Esophagus muscularis mucosa (tissue), 4 donors: ENCODE data around the gene CDON. TPM values are rescaled to one million over a fixed set of nuclear protein-coding genes. Genes with fewer than 3 reads are reported as not detected.

Source experiments
- DNase-seq: peaks from one replicate; pipeline ENCODE4 v3.0.0-alpha.2; 2017; ENCODE audit errors: extremely low spot score
- H3K27ac ChIP-seq, 4 donors: fragments of 200-600 bp; sonication (generic); replicated peaks in 1 of 4; 1 replicate in 3 of 4; 2 replicates in 1 of 4; pipeline ENCODE4 v1.5.1; 2016 to 2019; ENCODE audit warnings: mild to moderate bottlenecking in 1 of 4
- H3K27me3 ChIP-seq, 4 donors: fragments of 200-600 bp; sonication (generic); one replicate each; pipeline versions ENCODE4 v1.5.1 to v1.6.0; 2016 to 2019
- H3K36me3 ChIP-seq, 4 donors: fragments of 200-600 bp; sonication (generic); one replicate each; pipeline ENCODE4 v1.5.1; 2016 to 2019
- H3K4me1 ChIP-seq, 4 donors: fragments of 200-600 bp; sonication (generic); one replicate each; pipeline ENCODE4 v1.5.1; 2016 to 2019
- H3K4me3 ChIP-seq, 4 donors: fragments of 200-600 bp; sonication (generic); 1 replicate in 2 of 4; 2 replicates in 2 of 4; pipeline ENCODE4 v1.5.1; 2016 to 2019; ENCODE audit warnings: mild to moderate bottlenecking in 4 of 4, moderate library complexity in 1 of 4
- H3K9me3 ChIP-seq, 4 donors: fragments of 200-600 bp; sonication (generic); 1 replicate in 3 of 4; 2 replicates in 1 of 4; pipeline ENCODE4 v1.5.1; 2016 to 2019
- CTCF ChIP-seq, 3 experiments: fragments of 200-600 bp in 2 of 3; fragments of 450-650 bp in 1 of 3; sonication (generic) in 2 of 3; IDR thresholded peaks; one replicate each; pipeline ENCODE4 v1.5.1; 2017 to 2019; ENCODE audit warnings: antibody characterized with exemption in 3 of 3, mild to moderate bottlenecking in 2 of 3, moderate library complexity in 1 of 3
- EP300 ChIP-seq: sonication (generic); formaldehyde crosslinking; IDR thresholded peaks from one replicate; pipeline ENCODE4 v1.6.1; 2017; ENCODE audit warnings: antibody characterized with exemption
- POLR2A ChIP-seq: fragments of 450-650 bp; IDR thresholded peaks from one replicate; pipeline ENCODE4 v1.6.1; 2017; ENCODE audit warnings: antibody characterized with exemption, moderate library complexity, mild to moderate bottlenecking, low read depth
- POLR2AphosphoS5 ChIP-seq, 2 donors: sonication (generic); formaldehyde crosslinking; IDR thresholded peaks; one replicate each; pipeline ENCODE4 v1.6.1; 2017; ENCODE audit warnings: antibody characterized with exemption in 2 of 2
- WGBS: methylation state at CpG from one replicate; pipeline ENCODE4 v1.1.5; 2018; 5-methylcytosine and 5-hydroxymethylcytosine counted together
- intact Hi-C: fragments of 100-400 bp; cut with DNase I; formaldehyde crosslinking; loops from one replicate; pipeline ENCODE4 v1.15.1; 2023
- total RNA-seq, 4 donors: library from RNA; depleted of rRNA; stranded (reverse); fragments of >200 nt; gene quantifications; one replicate each; pipeline versions ENCODE4 v1.1.0 to v1.2.1, GENCODE V29; 2016

The CDON gene
- total RNA-seq, 4 donors from 2014 or later: 16.6 to 42.7 (median 28.1) TPM

GRCh38 chr11:126102436-126102981 is 39.8 kb upstream of the CDON start:
- intact Hi-C loops: no loop called here
- 39% methylated on average over 7 of the region's 7 CpGs for WGBS
- DNase-seq: no peak
- no peaks in the 10 kb centered on the region for H3K36me3 ChIP-seq
- no peak overlapping the region for H3K4me3 ChIP-seq
- H3K9me3 ChIP-seq: no peaks in the 10 kb centered on the region
- H3K4me1 ChIP-seq: peaks cover 13 to 22% (median 16%) of the 10 kb centered on the region in 4 donors
- no peaks in the 10 kb centered on the region for H3K27me3 ChIP-seq
- TF ChIP-seq POLR2AphosphoS5 (IDR thresholded peaks at IDR 0.05) (no peak), POLR2A (no peak), EP300 (no peak), CTCF (IDR thresholded peaks at IDR 0.05) (no peak)
- peak overlapping the region; percentile 1 to 55 (median 38) for H3K27ac ChIP-seq

GRCh38 chr11:126101930-126102283 is 39.2 kb upstream of the CDON start:
- TF ChIP-seq EP300: no peak
- TF ChIP-seq POLR2AphosphoS5 (IDR thresholded peaks at IDR 0.05): no peak
- no peak for TF ChIP-seq POLR2A
- no peak for TF ChIP-seq CTCF (IDR thresholded peaks at IDR 0.05)
- H3K27ac ChIP-seq: peak overlapping the region; percentile 1 to 55 (median 38)
- no peaks in the 10 kb centered on the region for H3K36me3 ChIP-seq
- WGBS: 87% methylated on average over 5 of the region's 5 CpGs
- H3K4me1 ChIP-seq: peaks cover 13 to 22% (median 16%) of the 10 kb centered on the region in 4 donors
- intact Hi-C loops: no loop called here
- no peaks in the 10 kb centered on the region for H3K9me3 ChIP-seq
- H3K27me3 ChIP-seq: no peaks in the 10 kb centered on the region
- H3K4me3 ChIP-seq: no peak overlapping the region
- no peak for DNase-seq

GRCh38 chr11:126101251-126101929 is 38.7 kb upstream of the CDON start:
- H3K9me3 ChIP-seq: no peaks in the 10 kb centered on the region
- 93% methylated on average over 8 of the region's 11 CpGs for WGBS
- intact Hi-C loops: no loop called here
- H3K4me1 ChIP-seq: peaks cover 13 to 22% (median 16%) of the 10 kb centered on the region in 4 donors
- peak overlapping the region in 1 of 4 donors; percentile 55 for H3K27ac ChIP-seq
- H3K27me3 ChIP-seq: no peaks in the 10 kb centered on the region
- DNase-seq: no peak
- TF ChIP-seq EP300: no peak
- TF ChIP-seq CTCF (IDR thresholded peaks at IDR 0.05): no peak
- TF ChIP-seq POLR2A: no peak
- TF ChIP-seq POLR2AphosphoS5 (IDR thresholded peaks at IDR 0.05): no peak
- H3K36me3 ChIP-seq: no peaks in the 10 kb centered on the region
- H3K4me3 ChIP-seq: no peak overlapping the region

- no peak for DNase-seq
- peaks cover 13 to 22% (median 16%) of the 10 kb centered on the region in 4 donors for H3K4me1 ChIP-seq
- H3K9me3 ChIP-seq: no peaks in the 10 kb centered on the region
- no peaks in the 10 kb centered on the region for H3K27me3 ChIP-seq
- TF ChIP-seq POLR2AphosphoS5 (IDR thresholded peaks at IDR 0.05): no peak
- no peak for TF ChIP-seq CTCF (IDR thresholded peaks at IDR 0.05)
- TF ChIP-seq EP300: no peak
- TF ChIP-seq POLR2A: no peak
- no peaks in the 10 kb centered on the region for H3K36me3 ChIP-seq
- 85% methylated on average over 5 of the region's 5 CpGs for WGBS
- intact Hi-C loops: no loop called here
- H3K4me3 ChIP-seq: no peak overlapping the region
- no peak overlapping the region for H3K27ac ChIP-seq
These were observed 38.0 kb upstream of the CDON start for GRCh38 chr11:126100716-126101115.
